GM12891 (cell line): ENCODE results near the gene TSHR.

Source experiments
- DNase-seq: peaks from one replicate; pipeline ENCODE4 v3.0.0; 2011; ENCODE audit warnings: low spot score; ENCODE audit not compliant: insufficient read length
- FAIRE-seq: peaks from 2 replicates; lab custom pipeline; 2011; peaks lifted over from hg19 to GRCh38; lab: Jason Lieb, UNC
- PAX5 ChIP-seq: IDR thresholded peaks from 2 replicates; pipeline ENCODE4 v1.6.1; 2011; ENCODE audit warnings: low read length, moderate library complexity, mild to moderate bottlenecking; ENCODE audit not compliant: insufficient read depth, severe bottlenecking
- POLR2A ChIP-seq: IDR thresholded peaks from 2 replicates; pipeline ENCODE4 v1.6.1; 2011; ENCODE audit warnings: low read depth, low read length, control low read depth
- POLR2AphosphoS5 ChIP-seq: IDR thresholded peaks from 2 replicates; pipeline ENCODE4 v1.6.1; 2011; ENCODE audit warnings: low read depth, low read length, control low read depth
- POU2F2 ChIP-seq: IDR thresholded peaks from 2 replicates; pipeline ENCODE4 v1.6.1; 2011; ENCODE audit warnings: low read depth, mild to moderate bottlenecking, control low read depth, low read length, moderate library complexity
- SPI1 ChIP-seq: IDR thresholded peaks from 2 replicates; pipeline ENCODE4 v1.6.1; 2011; ENCODE audit warnings: low read depth, low read length, control low read depth
- TAF1 ChIP-seq: IDR thresholded peaks from 2 replicates; pipeline ENCODE4 v1.6.1; 2011; ENCODE audit warnings: low read depth, low read length, control low read depth

TSHR gene

DNA sequence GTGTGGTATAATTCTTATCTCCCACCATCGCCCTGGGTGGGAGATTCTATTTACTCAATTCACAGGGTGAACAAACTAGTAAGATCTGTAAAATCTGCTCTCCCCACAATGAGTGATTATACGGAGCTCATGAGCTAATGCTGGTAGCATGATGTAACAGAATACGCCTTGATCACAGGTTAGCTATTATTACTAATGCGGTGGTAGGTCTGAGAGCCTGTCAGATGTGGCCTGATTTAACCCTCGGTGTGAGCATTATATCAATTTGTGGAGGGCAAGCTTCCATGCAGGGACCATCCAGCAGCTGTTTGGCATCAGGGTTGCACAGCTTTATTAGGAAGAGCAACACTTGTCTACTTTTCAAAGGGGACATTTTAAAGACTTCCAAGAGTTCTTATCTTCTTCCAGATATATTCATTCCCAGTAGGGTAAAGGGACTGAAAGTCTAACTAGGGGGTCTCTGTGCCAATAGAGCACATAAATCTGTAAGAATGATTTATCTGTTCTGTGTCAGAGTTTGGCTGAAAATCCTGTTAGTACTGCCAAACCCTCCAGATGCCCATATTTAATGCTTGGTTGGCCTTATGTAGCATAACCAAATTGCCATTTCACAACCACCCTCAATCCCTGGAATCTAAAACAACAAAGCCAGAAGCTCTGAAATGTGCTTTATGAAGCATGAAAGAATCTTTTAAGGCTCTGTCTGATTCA, 18.7 kb downstream of the TSHR start:
- no peak for DNase-seq
- FAIRE-seq = no peak

GRCh38 chr14:80974679-80975078, 19.3 kb downstream of the TSHR start:
- FAIRE-seq (no peak), DNase-seq (no peak)
- TF ChIP-seq POLR2AphosphoS5 = no peak
- no peak for TF ChIP-seq PAX5
- no peak for TF ChIP-seq POU2F2
- TF ChIP-seq TAF1 = no peak
- no peak for TF ChIP-seq POLR2A
- TF ChIP-seq SPI1 = no peak

More for the DNA sequence above, 18.7 kb downstream of the TSHR start:
- no peak for TF ChIP-seq SPI1
- TF ChIP-seq POU2F2 = no peak

- FAIRE-seq (no peak), DNase-seq (no peak)
- TF ChIP-seq POU2F2 = no peak
- no peak for TF ChIP-seq PAX5
Observed at GRCh38 chr14:80977221-80977620, 21.8 kb downstream of the TSHR start.

DNA sequence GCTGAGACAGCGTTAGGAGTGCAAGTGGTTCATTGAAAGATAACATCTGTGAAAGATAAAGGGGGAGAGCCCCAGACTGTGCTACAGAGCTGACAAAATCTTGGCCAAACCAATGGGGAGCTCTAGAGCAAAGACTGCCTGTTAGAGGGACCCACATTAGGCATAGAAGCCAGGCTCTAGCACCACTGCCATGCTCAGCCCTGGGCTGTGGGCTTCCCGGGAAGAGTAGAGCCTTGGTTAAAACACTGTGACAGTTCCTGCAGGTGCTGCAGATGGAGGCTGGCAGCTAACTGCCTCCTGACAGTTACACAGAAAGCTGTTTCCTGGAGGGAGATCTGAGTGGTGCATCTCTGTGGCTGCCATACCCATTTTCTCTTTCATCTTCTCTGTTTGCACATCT, 23.0 kb downstream of the TSHR start:
- TF ChIP-seq SPI1 = no peak
- TF ChIP-seq POLR2A = no peak
- TF ChIP-seq POU2F2 = no peak
- no peak for TF ChIP-seq TAF1
- TF ChIP-seq POLR2AphosphoS5 = no peak
- TF ChIP-seq PAX5 = no peak
- FAIRE-seq = no peak
- no peak for DNase-seq

- TF ChIP-seq POLR2AphosphoS5 (no peak), SPI1 (no peak), PAX5 (no peak), POU2F2 (no peak), TAF1 (no peak), POLR2A (no peak)
- DNase-seq (no peak), FAIRE-seq (no peak)
Observed at GRCh38 chr14:80979951-80980350, 24.5 kb downstream of the TSHR start.

DNA sequence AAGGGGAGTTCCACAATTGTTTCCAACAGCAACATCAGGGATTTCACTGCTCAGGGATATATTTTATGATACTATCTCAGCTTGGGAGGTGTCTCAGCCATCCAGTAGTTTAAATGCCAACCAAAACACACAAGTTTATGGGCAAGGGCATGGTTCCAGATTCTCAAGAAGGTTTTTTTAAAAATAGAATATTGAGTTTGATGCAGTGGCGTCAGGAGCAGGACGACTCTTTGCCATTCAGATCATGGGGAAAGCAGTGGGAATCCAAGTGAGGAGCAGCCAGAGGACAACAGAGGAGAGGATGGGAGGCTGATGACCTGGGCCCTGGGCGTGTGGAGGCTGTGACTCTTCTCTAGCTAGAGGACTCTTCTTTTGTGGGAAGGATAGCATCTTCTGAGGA, 25.7 kb downstream of the TSHR start:
- no peak for DNase-seq
- FAIRE-seq = no peak
- no peak for TF ChIP-seq SPI1
- no peak for TF ChIP-seq POLR2A
- no peak for TF ChIP-seq PAX5
- TF ChIP-seq TAF1 = no peak
- TF ChIP-seq POLR2AphosphoS5 = no peak
- no peak for TF ChIP-seq POU2F2

DNA sequence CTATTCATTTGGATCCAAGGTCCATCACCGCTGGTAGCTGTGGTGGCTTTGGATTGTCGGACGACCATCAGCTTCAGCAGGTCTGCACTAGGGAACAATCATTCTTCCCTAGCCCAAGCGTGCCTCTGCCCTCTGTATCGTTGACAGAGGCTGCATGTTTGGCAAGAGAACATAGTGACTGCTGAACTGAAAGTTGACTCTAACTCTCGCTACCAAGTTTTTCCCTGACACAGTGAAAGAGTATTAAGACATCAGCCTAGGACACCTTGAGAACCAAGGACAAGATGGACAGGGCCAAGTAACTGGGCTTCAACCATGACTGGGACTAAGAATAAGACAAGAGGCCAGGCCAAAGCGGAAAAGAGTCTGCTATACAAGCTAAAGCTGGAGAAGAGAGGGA, 26.3 kb downstream of the TSHR start:
- DNase-seq = no peak
- TF ChIP-seq POLR2A = no peak
- TF ChIP-seq POU2F2 = no peak
- no peak for TF ChIP-seq TAF1
- TF ChIP-seq POLR2AphosphoS5 = no peak
- TF ChIP-seq SPI1 = no peak
- no peak for TF ChIP-seq PAX5
- no peak for FAIRE-seq

- TF ChIP-seq POLR2AphosphoS5 (no peak), POU2F2 (no peak), PAX5 (no peak), SPI1 (no peak), TAF1 (no peak), POLR2A (no peak)
- DNase-seq (no peak), FAIRE-seq (no peak)
Observed at GRCh38 chr14:80982711-80983110, 27.3 kb downstream of the TSHR start.

GRCh38 chr14:80987235-80988032, 32.0 kb downstream of the TSHR start:
- peak; percentile 32 for DNase-seq
- no peak for TF ChIP-seq POU2F2
- TF ChIP-seq POLR2AphosphoS5 = no peak
- TF ChIP-seq PAX5 = no peak
- no peak for TF ChIP-seq TAF1
- no peak for TF ChIP-seq POLR2A
- TF ChIP-seq SPI1 = no peak
- peak; percentile 85 for FAIRE-seq

- FAIRE-seq = no peak
- no peak for DNase-seq
- TF ChIP-seq POLR2A = no peak
- TF ChIP-seq PAX5 = no peak
- TF ChIP-seq TAF1 = no peak
- no peak for TF ChIP-seq SPI1
- TF ChIP-seq POU2F2 = no peak
- TF ChIP-seq POLR2AphosphoS5 = no peak
Observed at GRCh38 chr14:80988192-80988591, 32.8 kb downstream of the TSHR start.
